Caco-2 (cell line): ENCODE data around the gene VAX1. TPM values are rescaled to one million over a fixed set of nuclear protein-coding genes. Genes with fewer than 3 reads are reported as not detected.

Source experiments
- microRNA-seq: library from miRNA; unstranded; fragments of <30 nt; microRNA quantifications from one replicate; pipeline ENCODE4 v1.2.0, GENCODE V29; 2022
- total RNA-seq: library from RNA; stranded (reverse); gene quantifications from 2 replicates; pipeline ENCODE4 v1.2.3, GENCODE V29; 2022

Gene VAX1
- total RNA-seq, 1 experiment from 2014 or later: not detected

Small RNAs within 50 kb of the gene (microRNA-seq; reads per million reads assigned to microRNA genes)
- gene MIR3663: not detected

Other genes with a start within 250 kb of the VAX1 start
- gene SHTN1, start 133.1 kb downstream of the VAX1 start, total RNA-seq: 80.8 and 86.9 TPM in 2 replicates
- gene KCNK18, start 59.2 kb upstream of the VAX1 start, total RNA-seq: not detected in 2 replicates
- not detected in 2 replicates for gene SLC18A2, start 102.8 kb upstream of the VAX1 start, total RNA-seq
- gene PDZD8, start 237.2 kb upstream of the VAX1 start, total RNA-seq: 49.4 and 54.3 TPM in 2 replicates